Measurements from ENCODE around the gene PAGE2. TPM values are rescaled to one million over a fixed set of nuclear protein-coding genes. Genes with fewer than 3 reads are reported as not detected.
"Not testable (repeated sequence)": the region's sequence is repeated elsewhere in the genome, so short reads cannot be mapped to it uniquely, and the experiment has no call there.

PAGE2 gene
- total RNA-seq, 1 donor from 2014 or later: not detected

GRCh38 chrX:55119271-55119670 lies 30.5 kb downstream of the PAGE2 start:
- DNase-seq (ENCODE audit: missing footprints) (no peak), ATAC-seq (no peak)
- intact Hi-C loops (cut with DNase I): no loop called here

DNA sequence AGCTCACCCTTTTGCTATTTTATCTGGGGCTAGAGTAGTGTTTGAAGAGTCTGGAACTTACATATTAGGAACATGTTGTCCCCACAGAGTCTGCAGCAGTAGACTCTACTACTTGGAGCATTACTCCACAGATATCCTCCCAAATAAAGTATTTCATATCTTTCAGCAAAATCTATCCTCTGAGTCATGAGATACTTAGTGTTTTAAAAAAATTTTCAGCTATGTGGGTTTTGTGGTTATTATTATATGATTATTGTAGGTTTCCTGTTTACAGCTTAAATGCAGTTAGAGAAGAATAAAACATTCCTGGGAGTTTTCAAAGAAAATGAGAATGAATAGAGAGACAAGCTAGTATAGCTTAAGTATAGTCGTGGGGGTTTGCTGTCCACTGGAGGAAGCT lies 30.9 kb downstream of the PAGE2 start:
- DNase-seq (ENCODE audit: missing footprints) (no peak), ATAC-seq (no peak)
- intact Hi-C loops (cut with DNase I): no loop called here

- no peak for DNase-seq (ENCODE audit: missing footprints)
- ATAC-seq: no peak
- intact Hi-C loops (cut with DNase I): no loop called here
Observed at GRCh38 chrX:55120761-55121358, 32.0 kb downstream of the PAGE2 start.

DNA sequence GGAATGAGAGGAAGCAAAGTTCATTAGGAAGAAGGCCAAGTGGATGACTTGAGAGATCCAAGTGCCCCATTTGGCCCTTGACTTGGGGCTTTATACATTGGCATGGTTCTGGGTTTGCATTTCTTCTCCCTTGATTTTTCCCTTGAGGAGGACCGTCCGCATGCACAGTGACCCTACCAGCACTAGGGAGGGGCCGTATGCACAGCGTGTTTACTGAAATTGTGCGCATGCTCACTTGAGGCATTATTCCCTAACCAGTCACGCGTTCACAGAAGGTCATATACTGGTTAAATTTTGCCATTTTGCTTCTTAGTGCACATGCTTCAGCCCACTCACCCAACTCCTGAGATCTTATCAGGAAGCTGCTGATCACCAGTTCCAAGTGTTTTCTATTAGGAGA lies 35.1 kb downstream of the PAGE2 start:
- DNase-seq (ENCODE audit: missing footprints) (no peak), ATAC-seq (no peak)
- intact Hi-C loops (cut with DNase I): no loop called here

DNA sequence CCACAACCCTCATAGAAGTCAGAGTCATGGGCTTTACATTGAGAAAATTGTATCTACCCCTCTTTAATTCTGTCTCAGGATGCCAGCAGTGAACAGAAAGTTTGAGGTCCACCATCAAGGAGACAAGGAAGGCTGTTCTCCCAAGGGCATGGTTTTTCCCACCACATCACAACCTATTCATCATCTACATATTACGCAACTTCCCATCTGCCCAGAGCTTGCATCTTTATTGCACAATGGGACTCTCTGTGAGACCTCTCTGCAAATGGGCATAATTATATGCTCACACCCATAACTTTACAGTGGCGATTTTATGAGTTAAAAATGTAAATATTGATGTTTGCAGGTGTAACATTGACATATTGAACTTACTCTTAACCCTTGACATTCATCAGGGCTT lies 38.9 kb downstream of the PAGE2 start:
- DNase-seq (ENCODE audit: missing footprints) (no peak), ATAC-seq (no peak)
- intact Hi-C loops (cut with DNase I): no loop called here

DNA sequence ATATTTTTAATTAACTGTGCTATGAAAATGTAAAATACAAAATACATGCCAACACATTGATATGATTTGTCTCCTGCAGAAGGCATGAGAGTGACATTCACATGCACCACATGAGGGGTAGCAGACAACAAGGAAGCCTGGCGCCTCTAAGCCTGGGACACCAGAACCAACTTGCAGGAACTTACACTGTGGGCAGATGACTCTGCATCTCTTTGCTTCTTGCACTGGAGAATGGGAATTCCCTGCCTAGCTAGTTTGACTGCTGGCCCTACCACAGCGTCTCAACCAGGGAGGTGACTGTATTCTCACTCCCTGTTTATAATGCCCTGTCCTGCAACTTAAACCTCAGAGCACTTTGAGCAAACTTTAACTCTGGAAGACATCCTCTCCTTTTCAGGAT lies 40.5 kb downstream of the PAGE2 start:
- ATAC-seq: no peak
- intact Hi-C loops (cut with DNase I): no loop called here
- no peak for DNase-seq (ENCODE audit: missing footprints)

DNA sequence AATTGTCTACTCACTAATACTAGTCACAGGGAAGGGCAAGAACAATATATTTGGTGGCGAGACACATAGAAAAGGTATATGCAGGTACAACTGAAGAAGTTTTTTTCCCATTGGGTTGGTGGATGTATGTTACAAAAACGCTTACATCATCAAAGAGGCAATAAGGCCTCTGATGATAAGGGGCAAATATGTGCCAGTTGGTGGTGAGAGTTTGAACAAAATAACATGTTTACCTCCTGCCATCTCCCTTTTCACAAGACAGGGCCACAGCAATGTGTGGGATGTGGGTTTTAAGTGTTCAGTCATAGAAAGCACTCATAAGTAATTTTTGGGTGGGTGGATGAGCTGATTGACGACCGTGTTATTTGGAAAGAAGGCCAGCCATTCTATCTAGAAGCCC lies 41.7 kb downstream of the PAGE2 start:
- ATAC-seq (no peak), DNase-seq (ENCODE audit: missing footprints) (no peak)
- intact Hi-C loops (cut with DNase I): loop anchor here (10.0 kb wide), 1 partner anchor 1104 kb away; the partner anchor contains the start of gene KLF8

DNA sequence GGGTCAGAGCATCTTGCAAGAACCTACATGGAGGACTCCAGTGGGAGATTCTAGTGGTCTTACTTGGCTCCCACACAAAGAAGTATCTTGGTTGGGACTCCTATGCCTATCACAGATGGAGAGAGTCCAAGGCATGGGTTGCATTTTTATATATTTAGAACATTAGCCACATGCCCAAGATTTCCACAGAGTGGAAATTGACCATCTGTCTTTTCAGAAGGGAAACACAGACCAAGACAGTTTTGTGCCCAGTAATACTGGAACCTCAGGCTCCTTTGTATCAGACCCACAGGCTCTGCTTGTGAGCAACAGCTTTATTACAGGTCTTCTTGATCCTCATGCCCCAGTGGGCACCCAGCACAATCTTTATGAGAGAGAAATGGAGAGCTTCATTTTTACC lies 43.6 kb downstream of the PAGE2 start:
- DNase-seq (ENCODE audit: missing footprints) (no peak), ATAC-seq (no peak)
- intact Hi-C loops (cut with DNase I): loop anchor here (10.0 kb wide), 1 partner anchor 1102 kb away; the partner anchor contains the start of gene KLF8

DNA sequence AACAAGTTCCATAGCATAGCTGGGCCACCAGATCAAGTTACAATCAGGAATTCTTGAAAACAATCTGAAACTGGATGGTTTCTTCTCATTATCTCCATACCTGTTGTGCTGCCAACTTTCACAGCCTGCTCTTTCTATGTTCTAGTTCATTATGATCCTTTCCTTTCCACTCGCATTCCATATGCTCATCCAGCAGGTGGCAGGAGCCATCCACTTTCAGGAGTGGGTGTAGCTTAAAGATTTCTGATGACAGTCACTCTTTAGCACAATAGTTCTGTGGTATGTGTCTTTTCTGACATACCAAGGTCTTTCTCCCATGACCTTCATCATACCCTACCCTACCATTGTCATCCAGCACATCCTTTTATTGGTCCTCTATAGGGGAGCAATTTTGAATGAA lies 46.4 kb downstream of the PAGE2 start:
- DNase-seq (ENCODE audit: missing footprints) (no peak), ATAC-seq (no peak)
- intact Hi-C loops (cut with DNase I): loop anchor here (1.0 to 10.0 kb wide), 3 partner anchors 26 to 1100 kb away; partner anchors contain the start of gene KLF8

- intact Hi-C loops (cut with DNase I); DNase-seq (ENCODE audit: missing footprints); ATAC-seq: not testable (repeated sequence)
Observed at GRCh38 chrX:55140800-55141199, 52.0 kb downstream of the PAGE2 start.

Other genes with a start within 250 kb of the PAGE2 start
- 1.8 TPM for gene TRO, start 168.2 kb upstream of the PAGE2 start, total RNA-seq
- 0.16 TPM for gene PFKFB1, start 94.8 kb upstream of the PAGE2 start, total RNA-seq
- 8.3 TPM for gene APEX2, start 88.7 kb upstream of the PAGE2 start, total RNA-seq
- gene ALAS2, start 58.0 kb upstream of the PAGE2 start, total RNA-seq: 0.68 TPM
- gene PAGE2B, start 14.0 kb upstream of the PAGE2 start, total RNA-seq: not detected
- not detected for gene PAGE5, start 131.3 kb downstream of the PAGE2 start, total RNA-seq
- not detected for gene PAGE3, start 175.9 kb downstream of the PAGE2 start, total RNA-seq